ENCODE measurements around the gene AKR1E2. TPM values are rescaled to one million over a fixed set of nuclear protein-coding genes. Genes with fewer than 3 reads are reported as not detected.
"Not testable (repeated sequence)": the region's sequence is repeated elsewhere in the genome, so short reads cannot be mapped to it uniquely, and the experiment has no call there.

Gene AKR1E2
- total and polyA plus RNA-seq, 4 experiments from 2014 or later, result 1.5 to 9.8 (median 5.7) TPM

DNA sequence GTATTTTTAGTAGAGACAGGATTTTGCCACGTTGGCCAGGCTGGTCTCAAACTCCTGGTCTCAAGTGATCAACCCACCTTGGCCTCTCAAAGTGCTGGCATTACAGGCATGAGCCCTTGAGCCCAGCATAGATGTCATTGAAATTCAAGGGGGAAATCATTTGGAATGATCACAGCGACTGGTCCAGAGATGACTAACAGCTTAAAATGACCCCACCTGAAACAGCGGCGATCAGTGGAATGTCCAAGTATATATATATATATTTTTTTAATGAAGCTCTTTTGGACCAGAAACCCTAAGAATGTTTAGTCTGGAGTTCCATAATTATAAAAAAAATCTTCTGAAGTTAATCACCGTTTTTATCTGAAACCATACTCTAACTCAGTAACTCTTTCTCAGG lies 12.5 kb upstream of the AKR1E2 start:
- H3K27ac ChIP-seq (ENCODE audit: low read depth, low read length), result no peak overlapping the region
- peaks cover 6% of the 10 kb centered on the region for H3K4me1 ChIP-seq (ENCODE audit: insufficient read depth, low read length)
- Mint-ChIP-seq H3K4me3 (no peak overlapping the region), H3K27ac (no peak overlapping the region), H3K36me3 (no peaks in the 10 kb centered on the region), H3K27me3 (peaks cover 10 to 12% of the 10 kb centered on the region in 2 donors), H3K9me3 (no peaks in the 10 kb centered on the region), H3K4me1 (no peaks in the 10 kb centered on the region)
- no peaks in the 10 kb centered on the region for H3K36me3 ChIP-seq (ENCODE audit: insufficient read depth, low read length)
- CTCF ChIA-PET (ENCODE audit: partially characterized antibody), result interaction anchor here (1.1 to 4.4 kb wide), 7 partner anchors 11 to 629 kb away, joined by 3 to 55 read pairs (median 33); partner anchors contain the start of gene AKR1E2
- DNase-seq, result no peak
- no peak overlapping the region for H3K4me3 ChIP-seq (ENCODE audit: low read length in 2 of 2)
- POLR2A ChIA-PET (ENCODE audit: partially characterized antibody), result interaction anchor here (0.7 kb wide), 1 partner anchor 281 kb away, joined by 3 read pairs; the partner anchor contains the start of gene AKR1C3
- intact Hi-C loops (cut with micrococcal nuclease), result no loop called here
- no peaks in the 10 kb centered on the region for H3K27me3 ChIP-seq (ENCODE audit: insufficient read depth, low read length)
- no peaks in the 10 kb centered on the region for H3K9me3 ChIP-seq (ENCODE audit: control insufficient read depth in 1 of 2, low read length in 2 of 2)

DNA sequence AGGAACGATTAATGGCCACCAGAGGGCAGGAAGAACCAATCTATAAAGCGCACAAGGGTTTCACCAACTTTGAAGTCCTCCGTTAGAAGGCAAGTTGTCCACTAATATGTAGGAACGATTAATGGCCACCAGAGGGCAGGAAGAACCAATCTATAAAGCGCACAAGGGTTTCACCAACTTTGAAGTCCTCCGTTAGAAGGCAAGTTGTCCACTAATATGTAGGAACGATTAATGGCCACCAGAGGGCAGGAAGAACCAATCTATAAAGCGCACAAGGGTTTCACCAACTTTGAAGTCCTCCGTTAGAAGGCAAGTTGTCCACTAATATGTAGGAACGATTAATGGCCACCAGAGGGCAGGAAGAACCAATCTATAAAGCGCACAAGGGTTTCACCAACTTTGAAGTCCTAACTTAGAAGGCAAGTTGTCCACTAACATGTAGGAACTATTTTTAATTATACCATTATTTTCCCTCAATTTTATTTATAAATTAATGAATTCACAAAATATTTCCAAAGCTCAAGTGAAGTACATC lies 10.3 kb upstream of the AKR1E2 start:
- peaks cover 4 to 13% of the 10 kb centered on the region in 2 donors for H3K27me3 Mint-ChIP-seq
- not testable (repeated sequence) for H3K4me1 Mint-ChIP-seq; H3K9me3 ChIP-seq (ENCODE audit: control insufficient read depth in 1 of 2, low read length in 2 of 2); H3K27ac Mint-ChIP-seq; H3K4me1 ChIP-seq (ENCODE audit: insufficient read depth, low read length); DNase-seq; H3K36me3 ChIP-seq (ENCODE audit: insufficient read depth, low read length); H3K27ac ChIP-seq (ENCODE audit: low read depth, low read length); H3K4me3 Mint-ChIP-seq; H3K36me3 Mint-ChIP-seq; H3K4me3 ChIP-seq (ENCODE audit: low read length in 2 of 2); H3K9me3 Mint-ChIP-seq; H3K27me3 ChIP-seq (ENCODE audit: insufficient read depth, low read length)
- ChIA-PET POLR2A (ENCODE audit: partially characterized antibody) (interaction anchor here (0.7 to 1.0 kb wide), 2 partner anchors 30 to 631 kb away, joined by 3 read pairs; no protein-coding TSS in a partner anchor), CTCF (ENCODE audit: partially characterized antibody) (interaction anchor here (0.7 to 4.4 kb wide), 16 partner anchors 9 to 808 kb away, joined by 3 to 55 read pairs (median 6); partner anchors contain the start of gene AKR1E2)
- intact Hi-C loops (cut with micrococcal nuclease), result loop anchor here (1.0 to 2.0 kb wide), 3 partner anchors 19 to 619 kb away; no protein-coding TSS in a partner anchor

DNA sequence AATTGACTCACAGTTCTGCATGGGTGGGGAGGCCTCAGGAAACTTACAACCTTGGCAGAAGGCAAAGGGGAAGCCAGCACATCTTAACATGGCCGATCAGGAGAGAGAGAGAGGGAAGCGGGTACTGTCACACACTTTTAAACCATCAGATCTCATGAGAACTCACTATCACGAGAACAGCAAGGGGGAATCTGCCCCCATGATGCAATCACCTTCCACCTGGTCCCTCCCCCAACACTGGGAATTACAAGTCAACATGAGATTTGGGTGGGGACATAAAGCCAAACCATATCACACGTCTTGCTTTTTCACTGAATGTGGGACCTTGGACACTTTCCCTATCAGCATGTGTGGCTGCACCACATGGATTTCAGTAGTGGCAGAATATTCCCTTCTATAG lies 9.0 kb upstream of the AKR1E2 start:
- Histone ChIP-seq H3K27me3 (ENCODE audit: insufficient read depth, low read length) (no peaks in the 10 kb centered on the region), H3K27ac (ENCODE audit: low read depth, low read length) (no peak overlapping the region), H3K36me3 (ENCODE audit: insufficient read depth, low read length) (no peaks in the 10 kb centered on the region), H3K4me3 (ENCODE audit: low read length in 2 of 2) (no peak overlapping the region), H3K4me1 (ENCODE audit: insufficient read depth, low read length) (peaks cover 6% of the 10 kb centered on the region), H3K9me3 (ENCODE audit: control insufficient read depth in 1 of 2, low read length in 2 of 2) (no peaks in the 10 kb centered on the region)
- no peak overlapping the region for H3K4me3 Mint-ChIP-seq
- no peaks in the 10 kb centered on the region for H3K9me3 Mint-ChIP-seq
- POLR2A ChIA-PET (ENCODE audit: partially characterized antibody), result no interaction called here
- DNase-seq, result no peak
- no peaks in the 10 kb centered on the region for H3K36me3 Mint-ChIP-seq
- CTCF ChIA-PET (ENCODE audit: partially characterized antibody), result interaction anchor here (2.7 to 5.1 kb wide), 2 partner anchors 10 to 32 kb away, joined by 11 to 27 read pairs; partner anchors contain the start of gene AKR1E2
- peaks cover 0 to 16% of the 10 kb centered on the region in 2 donors for H3K27me3 Mint-ChIP-seq
- H3K4me1 Mint-ChIP-seq, result no peaks in the 10 kb centered on the region
- H3K27ac Mint-ChIP-seq, result no peak overlapping the region
- intact Hi-C loops (cut with micrococcal nuclease), result loop anchor here (2.0 kb wide), 1 partner anchor 18 kb away; no protein-coding TSS in a partner anchor

GRCh38 chr10:4819067-4819466 lies 6.9 kb upstream of the AKR1E2 start:
- Histone ChIP-seq H3K27me3 (ENCODE audit: insufficient read depth, low read length) (no peaks in the 10 kb centered on the region), H3K4me1 (ENCODE audit: insufficient read depth, low read length) (peaks cover 6% of the 10 kb centered on the region), H3K9me3 (ENCODE audit: control insufficient read depth in 1 of 2, low read length in 2 of 2) (no peaks in the 10 kb centered on the region), H3K36me3 (ENCODE audit: insufficient read depth, low read length) (no peaks in the 10 kb centered on the region), H3K4me3 (ENCODE audit: low read length in 2 of 2) (no peak overlapping the region), H3K27ac (ENCODE audit: low read depth, low read length) (no peak overlapping the region)
- no peak overlapping the region for H3K4me3 Mint-ChIP-seq
- H3K4me1 Mint-ChIP-seq, result no peaks in the 10 kb centered on the region
- intact Hi-C loops (cut with micrococcal nuclease), result no loop called here
- CTCF ChIA-PET (ENCODE audit: partially characterized antibody), result interaction anchor here (1.3 to 5.1 kb wide), 4 partner anchors 8 to 30 kb away, joined by 3 to 27 read pairs (median 8); partner anchors contain the start of gene AKR1E2
- POLR2A ChIA-PET (ENCODE audit: partially characterized antibody), result no interaction called here
- H3K36me3 Mint-ChIP-seq, result no peaks in the 10 kb centered on the region
- peaks cover 4 to 15% of the 10 kb centered on the region in 2 donors for H3K27me3 Mint-ChIP-seq
- no peak overlapping the region for H3K27ac Mint-ChIP-seq
- H3K9me3 Mint-ChIP-seq, result no peaks in the 10 kb centered on the region
- no peak for DNase-seq

DNA sequence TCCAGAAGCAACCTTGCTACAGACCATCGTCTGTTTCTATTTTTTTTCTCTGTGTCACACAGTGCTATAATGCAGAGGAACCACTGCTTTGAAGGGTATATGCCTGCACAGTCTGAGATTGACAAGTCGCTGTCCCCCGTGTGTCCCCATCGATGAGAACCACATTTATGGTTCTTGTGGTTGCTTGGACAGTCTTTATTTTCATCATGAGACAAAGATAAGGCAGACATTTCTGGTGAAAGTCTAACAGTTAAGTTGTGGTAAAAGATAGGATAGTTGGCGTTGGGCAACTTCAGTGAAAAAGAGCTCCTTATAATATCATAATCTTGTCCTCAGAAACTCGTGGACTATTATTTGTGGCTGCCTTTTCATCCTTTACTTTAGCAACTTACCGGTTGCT lies 6.3 kb upstream of the AKR1E2 start:
- no peak overlapping the region for H3K4me3 Mint-ChIP-seq
- no peak overlapping the region for H3K27ac ChIP-seq (ENCODE audit: low read depth, low read length)
- no peaks in the 10 kb centered on the region for H3K4me1 Mint-ChIP-seq
- H3K27me3 ChIP-seq (ENCODE audit: insufficient read depth, low read length), result no peaks in the 10 kb centered on the region
- H3K27me3 Mint-ChIP-seq, result peaks cover 4 to 18% of the 10 kb centered on the region in 2 donors
- intact Hi-C loops (cut with micrococcal nuclease), result loop anchor here (10.0 kb wide), 1 partner anchor 475 kb away; no protein-coding TSS in a partner anchor
- H3K27ac Mint-ChIP-seq, result no peak overlapping the region
- H3K36me3 ChIP-seq (ENCODE audit: insufficient read depth, low read length), result no peaks in the 10 kb centered on the region
- no peaks in the 10 kb centered on the region for H3K36me3 Mint-ChIP-seq
- peaks cover 6% of the 10 kb centered on the region for H3K4me1 ChIP-seq (ENCODE audit: insufficient read depth, low read length)
- CTCF ChIA-PET (ENCODE audit: partially characterized antibody), result interaction anchor here (1.0 to 5.1 kb wide), 5 partner anchors 7 to 810 kb away, joined by 3 to 27 read pairs (median 4); partner anchors contain the start of gene AKR1E2
- POLR2A ChIA-PET (ENCODE audit: partially characterized antibody), result no interaction called here
- H3K9me3 ChIP-seq (ENCODE audit: control insufficient read depth in 1 of 2, low read length in 2 of 2), result no peaks in the 10 kb centered on the region
- DNase-seq, result no peak
- no peaks in the 10 kb centered on the region for H3K9me3 Mint-ChIP-seq
- no peak overlapping the region for H3K4me3 ChIP-seq (ENCODE audit: low read length in 2 of 2)

DNA sequence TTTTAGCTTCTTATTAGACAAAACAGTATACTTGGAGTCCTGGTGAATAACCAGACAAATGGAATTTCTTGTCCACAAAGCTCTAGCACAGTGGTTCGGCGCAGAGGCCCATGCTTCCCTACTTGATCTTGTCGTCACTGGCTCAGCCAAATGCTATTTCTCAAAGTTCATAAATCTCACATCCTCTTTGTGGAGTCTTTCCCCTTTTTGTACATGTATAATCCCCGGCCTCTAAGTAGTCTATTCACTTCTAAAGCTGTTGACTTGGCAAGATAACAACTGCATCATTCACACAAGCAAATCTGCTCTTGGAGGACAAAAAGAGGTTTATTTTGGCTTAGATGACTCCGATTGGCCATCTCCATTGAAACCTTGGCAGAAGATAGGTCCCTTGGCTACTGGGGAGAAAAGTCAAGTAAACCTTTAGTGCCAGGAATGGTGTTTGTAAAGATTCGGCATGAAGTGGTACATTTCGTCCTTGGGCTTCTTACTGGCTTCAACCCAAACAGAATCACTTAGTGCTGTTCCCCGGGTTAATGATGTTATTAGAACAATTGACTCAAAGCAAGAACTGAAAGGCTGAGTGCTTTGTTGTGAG lies 5.1 kb upstream of the AKR1E2 start:
- Histone ChIP-seq H3K36me3 (ENCODE audit: insufficient read depth, low read length) (no peaks in the 10 kb centered on the region), H3K4me3 (ENCODE audit: low read length in 2 of 2) (no peak overlapping the region), H3K27me3 (ENCODE audit: insufficient read depth, low read length) (no peaks in the 10 kb centered on the region), H3K27ac (ENCODE audit: low read depth, low read length) (no peak overlapping the region), H3K4me1 (ENCODE audit: insufficient read depth, low read length) (no peaks in the 10 kb centered on the region), H3K9me3 (ENCODE audit: control insufficient read depth in 1 of 2, low read length in 2 of 2) (no peaks in the 10 kb centered on the region)
- H3K9me3 Mint-ChIP-seq, result peaks cover 0 to 1% (median 0%) of the 10 kb centered on the region in 8 donors
- H3K27me3 Mint-ChIP-seq, result peaks cover 5 to 24% of the 10 kb centered on the region in 2 donors
- no peaks in the 10 kb centered on the region for H3K36me3 Mint-ChIP-seq
- H3K4me3 Mint-ChIP-seq, result no peak overlapping the region
- no peak for DNase-seq
- POLR2A ChIA-PET (ENCODE audit: partially characterized antibody), result no interaction called here
- H3K27ac Mint-ChIP-seq, result no peak overlapping the region
- H3K4me1 Mint-ChIP-seq, result peaks cover 2 to 4% (median 2%) of the 10 kb centered on the region in 4 donors
- CTCF ChIA-PET (ENCODE audit: partially characterized antibody), result interaction anchor here (1.0 to 5.1 kb wide), 3 partner anchors 18 to 809 kb away, joined by 3 to 27 read pairs (median 3); no protein-coding TSS in a partner anchor
- intact Hi-C loops (cut with micrococcal nuclease), result loop anchor here (10.0 kb wide), 1 partner anchor 474 kb away; no protein-coding TSS in a partner anchor

GRCh38 chr10:4822208-4822607 lies 3.8 kb upstream of the AKR1E2 start:
- no peak overlapping the region for H3K27ac ChIP-seq (ENCODE audit: low read depth, low read length)
- H3K4me1 ChIP-seq (ENCODE audit: insufficient read depth, low read length), result no peaks in the 10 kb centered on the region
- no peaks in the 10 kb centered on the region for H3K36me3 ChIP-seq (ENCODE audit: insufficient read depth, low read length)
- H3K4me1 Mint-ChIP-seq, result peaks cover 5 to 13% (median 7%) of the 10 kb centered on the region in 4 donors
- intact Hi-C loops (cut with micrococcal nuclease), result loop anchor here (10.0 kb wide), 1 partner anchor 473 kb away; no protein-coding TSS in a partner anchor
- no peak overlapping the region for H3K4me3 Mint-ChIP-seq
- DNase-seq, result no peak
- ChIA-PET CTCF (ENCODE audit: partially characterized antibody) (interaction anchor here (1.4 kb wide), 1 partner anchor 9 kb away, joined by 4 read pairs; no protein-coding TSS in a partner anchor), POLR2A (ENCODE audit: partially characterized antibody) (no interaction called here)
- H3K9me3 ChIP-seq (ENCODE audit: control insufficient read depth in 1 of 2, low read length in 2 of 2), result no peaks in the 10 kb centered on the region
- H3K36me3 Mint-ChIP-seq, result no peaks in the 10 kb centered on the region
- H3K27me3 ChIP-seq (ENCODE audit: insufficient read depth, low read length), result no peaks in the 10 kb centered on the region
- H3K27me3 Mint-ChIP-seq, result peaks cover 7 to 25% of the 10 kb centered on the region in 2 donors
- no peak overlapping the region for H3K4me3 ChIP-seq (ENCODE audit: low read length in 2 of 2)
- peaks cover 0 to 1% (median 0%) of the 10 kb centered on the region in 8 donors for H3K9me3 Mint-ChIP-seq
- H3K27ac Mint-ChIP-seq, result no peak overlapping the region

Data from CD4-positive, alpha-beta memory T cell (primary cell).